ENCODE results near the gene LCE1D.

DNA sequence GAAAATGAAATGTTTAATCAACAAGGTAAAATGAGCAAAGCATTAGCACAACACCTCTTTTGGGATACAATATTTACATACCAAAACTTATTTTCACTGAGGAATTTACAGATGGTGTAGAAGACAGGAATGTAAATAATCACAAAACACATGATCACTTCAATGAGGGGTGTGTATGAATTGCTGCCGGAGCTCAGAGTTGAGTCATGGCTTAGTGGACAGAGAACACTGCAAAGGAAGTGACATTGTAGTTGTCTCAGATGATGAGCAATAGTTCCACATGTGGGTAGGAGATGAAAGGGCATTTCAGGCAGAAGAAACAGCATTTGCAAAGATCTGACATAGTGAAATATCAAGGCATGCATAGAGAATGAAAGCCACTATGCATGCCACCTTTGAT is 44.3 kb upstream of the LCE1D start:
- TF ChIP-seq, protein P1, sequence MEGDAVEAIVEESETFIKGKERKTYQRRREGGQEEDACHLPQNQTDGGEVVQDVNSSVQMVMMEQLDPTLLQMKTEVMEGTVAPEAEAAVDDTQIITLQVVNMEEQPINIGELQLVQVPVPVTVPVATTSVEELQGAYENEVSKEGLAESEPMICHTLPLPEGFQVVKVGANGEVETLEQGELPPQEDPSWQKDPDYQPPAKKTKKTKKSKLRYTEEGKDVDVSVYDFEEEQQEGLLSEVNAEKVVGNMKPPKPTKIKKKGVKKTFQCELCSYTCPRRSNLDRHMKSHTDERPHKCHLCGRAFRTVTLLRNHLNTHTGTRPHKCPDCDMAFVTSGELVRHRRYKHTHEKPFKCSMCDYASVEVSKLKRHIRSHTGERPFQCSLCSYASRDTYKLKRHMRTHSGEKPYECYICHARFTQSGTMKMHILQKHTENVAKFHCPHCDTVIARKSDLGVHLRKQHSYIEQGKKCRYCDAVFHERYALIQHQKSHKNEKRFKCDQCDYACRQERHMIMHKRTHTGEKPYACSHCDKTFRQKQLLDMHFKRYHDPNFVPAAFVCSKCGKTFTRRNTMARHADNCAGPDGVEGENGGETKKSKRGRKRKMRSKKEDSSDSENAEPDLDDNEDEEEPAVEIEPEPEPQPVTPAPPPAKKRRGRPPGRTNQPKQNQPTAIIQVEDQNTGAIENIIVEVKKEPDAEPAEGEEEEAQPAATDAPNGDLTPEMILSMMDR (IDR thresholded peaks at IDR 0.05) = no peak
- no peak for TF ChIP-seq POLR2A (IDR thresholded peaks at IDR 0.05)
